ENCODE results near the gene TOB1. TPM values are rescaled to one million over a fixed set of nuclear protein-coding genes. Genes with fewer than 3 reads are reported as not detected.

Gene TOB1
- total and polyA plus RNA-seq, 2 of the 4 experiments (the other 2 are of a cell fraction): 4.3 to 9.0 TPM

DNA sequence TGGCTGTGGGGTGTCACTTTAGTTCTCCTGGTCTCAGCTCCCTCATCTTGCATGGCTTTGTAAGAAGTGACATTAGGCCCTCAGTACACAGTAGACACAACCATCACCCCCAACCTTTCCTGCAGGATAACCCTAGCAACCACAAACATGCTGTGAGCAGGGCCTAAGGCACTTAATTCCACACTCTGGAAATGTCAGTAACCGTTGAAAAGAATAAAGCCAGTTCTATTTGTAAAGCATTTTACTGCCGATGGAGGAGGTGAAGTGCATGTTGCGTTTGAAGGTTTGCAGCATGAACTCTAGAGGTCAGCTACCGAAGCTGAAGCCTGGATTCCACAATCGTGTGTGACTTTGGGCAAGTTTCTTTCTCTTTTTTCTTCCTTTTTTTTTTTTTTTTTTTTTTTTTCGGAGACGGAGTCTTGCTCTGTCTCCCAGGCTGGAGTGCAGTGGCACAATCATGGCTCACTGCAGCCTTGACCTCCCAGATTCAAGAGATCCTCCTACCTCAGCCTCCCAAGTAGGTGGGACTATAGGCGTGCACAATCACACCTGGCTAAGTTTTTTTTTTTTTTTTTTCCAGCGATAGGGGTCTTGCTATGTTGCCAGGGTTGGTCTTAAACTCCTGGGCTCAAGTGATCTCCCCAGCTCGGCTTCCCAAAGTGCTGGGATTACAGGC lies 26.1 kb upstream of the TOB1 start:
- Histone ChIP-seq H4K20me1 (ENCODE audit: insufficient read depth, low read length) (no peaks in the 10 kb centered on the region), H3K27ac (ENCODE audit: insufficient read depth, low read length) (no peak overlapping the region), H3K23ac (ENCODE audit: low read depth, low read length) (no peak overlapping the region), H3K36me3 (ENCODE audit: control insufficient read depth, insufficient read depth, low read length) (no peaks in the 10 kb centered on the region), H3K4me3 (ENCODE audit: insufficient read depth, low read depth, low read length) (no peak overlapping the region), H3K4ac (ENCODE audit: low read depth, low read length) (no peak overlapping the region), H4K91ac (ENCODE audit: insufficient read depth, low read depth, low read length) (no peak overlapping the region), H2BK5ac (ENCODE audit: low read depth, low read length, poor library complexity, severe bottlenecking) (no peak overlapping the region), H3K9me3 (ENCODE audit: control insufficient read depth, insufficient read depth, low read length) (no peaks in the 10 kb centered on the region), H3K56ac (ENCODE audit: extremely low read depth, insufficient read depth, low read length) (no peak overlapping the region), H3K9ac (ENCODE audit: low read depth, low read length) (no peak overlapping the region), H3K9me1 (ENCODE audit: insufficient read depth, low read length) (0 out of 2 replicates have a peak, but pooled peaks cover 3% of the 10 kb centered on the region), H2BK20ac (ENCODE audit: low read depth, low read length) (no peak overlapping the region), H2BK15ac (ENCODE audit: low read depth, low read length) (no peak overlapping the region), H3K27me3 (ENCODE audit: control insufficient read depth, insufficient read depth, low read length) (peaks cover 21% of the 10 kb centered on the region), H2BK120ac (ENCODE audit: low read depth, low read length) (no peak overlapping the region), H4K5ac (ENCODE audit: low read depth, low read length) (no peak overlapping the region), H3K14ac (replicated peaks; ENCODE audit: low read depth, low read length) (no peak overlapping the region), H3K4me1 (ENCODE audit: control insufficient read depth, insufficient read depth, low read length) (peaks cover 2% of the 10 kb centered on the region), H2AK9ac (replicated peaks; ENCODE audit: low read depth, low read length, poor library complexity) (no peak overlapping the region), H3K4me2 (ENCODE audit: low read depth, low read length) (no peak overlapping the region), H3K79me1 (ENCODE audit: low read depth in 1 of 2, low read length in 2 of 2) (no peaks in the 10 kb centered on the region), H2AFZ (replicated peaks; ENCODE audit: low read length, poor library complexity) (no peak overlapping the region), H2AK5ac (ENCODE audit: low read depth, low read length) (no peak overlapping the region), H3K18ac (ENCODE audit: low read depth, low read length) (no peak overlapping the region), H4K8ac (ENCODE audit: low read depth in 2 of 2, low read length in 2 of 2) (no peak overlapping the region)
- BruUV-seq (replicated peaks): no TSS peak
- in situ Hi-C loops (cut with MboI; ENCODE audit: low sequenced_read_pairs): no loop called here
- ChIA-PET CTCF (no interaction called here), POLR2A (ENCODE audit: unreplicated experiment) (no interaction called here)
- DNase-seq: no peak
- TF ChIP-seq NFE2L2 (IDR thresholded peaks at IDR 0.05; ENCODE audit: low read depth, low read length) (no peak), RAD21 (IDR thresholded peaks at IDR 0.05; ENCODE audit: low read length) (no peak)
- TF ChIP-seq, protein P1, sequence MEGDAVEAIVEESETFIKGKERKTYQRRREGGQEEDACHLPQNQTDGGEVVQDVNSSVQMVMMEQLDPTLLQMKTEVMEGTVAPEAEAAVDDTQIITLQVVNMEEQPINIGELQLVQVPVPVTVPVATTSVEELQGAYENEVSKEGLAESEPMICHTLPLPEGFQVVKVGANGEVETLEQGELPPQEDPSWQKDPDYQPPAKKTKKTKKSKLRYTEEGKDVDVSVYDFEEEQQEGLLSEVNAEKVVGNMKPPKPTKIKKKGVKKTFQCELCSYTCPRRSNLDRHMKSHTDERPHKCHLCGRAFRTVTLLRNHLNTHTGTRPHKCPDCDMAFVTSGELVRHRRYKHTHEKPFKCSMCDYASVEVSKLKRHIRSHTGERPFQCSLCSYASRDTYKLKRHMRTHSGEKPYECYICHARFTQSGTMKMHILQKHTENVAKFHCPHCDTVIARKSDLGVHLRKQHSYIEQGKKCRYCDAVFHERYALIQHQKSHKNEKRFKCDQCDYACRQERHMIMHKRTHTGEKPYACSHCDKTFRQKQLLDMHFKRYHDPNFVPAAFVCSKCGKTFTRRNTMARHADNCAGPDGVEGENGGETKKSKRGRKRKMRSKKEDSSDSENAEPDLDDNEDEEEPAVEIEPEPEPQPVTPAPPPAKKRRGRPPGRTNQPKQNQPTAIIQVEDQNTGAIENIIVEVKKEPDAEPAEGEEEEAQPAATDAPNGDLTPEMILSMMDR (conservative IDR thresholded peaks at IDR 0.05; ENCODE audit: low read depth, low read length): no peak
- dilution Hi-C loops (cut with HindIII; ENCODE audit: low sequenced_read_pairs, unreplicated experiment): no loop called here
- WGBS, 2 experiments (ENCODE audit: extremely low coverage in 2 of 2, insufficient read length in 1 of 2): 63% methylated on average over 1 of the region's 10 CpGs; no CpG with 5 or more reads in 1 of the 2 experiments
- no peak for ATAC-seq (ENCODE audit: low read depth)
- intact Hi-C loops (cut with micrococcal nuclease): no loop called here
